MM.1S (cell line): ENCODE results near the gene ADAMTS13.

ENCODE experiments used
- EZH2 ChIP-seq: fragments of 300-600 bp; sonication (generic); optimal IDR thresholded peaks from 2 replicates; pipeline ENCODE3; 2017; ENCODE audit warnings: low read depth, mild to moderate bottlenecking, antibody characterized with exemption, low read length, mixed read lengths
- EZH2phosphoT487 ChIP-seq: fragments of 300-600 bp; sonication (generic); IDR thresholded peaks from 2 replicates; pipeline ENCODE4 v1.6.1; 2018; ENCODE audit warnings: antibody characterized with exemption, low read length
- TF ChIP-seq, protein P1 (sequence below): fragments of 300-600 bp; sonication (generic); IDR thresholded peaks from 2 replicates; pipeline ENCODE4 v1.5.1; 2016; ENCODE audit warnings: antibody characterized with exemption, low read length, mixed read lengths

DNA sequence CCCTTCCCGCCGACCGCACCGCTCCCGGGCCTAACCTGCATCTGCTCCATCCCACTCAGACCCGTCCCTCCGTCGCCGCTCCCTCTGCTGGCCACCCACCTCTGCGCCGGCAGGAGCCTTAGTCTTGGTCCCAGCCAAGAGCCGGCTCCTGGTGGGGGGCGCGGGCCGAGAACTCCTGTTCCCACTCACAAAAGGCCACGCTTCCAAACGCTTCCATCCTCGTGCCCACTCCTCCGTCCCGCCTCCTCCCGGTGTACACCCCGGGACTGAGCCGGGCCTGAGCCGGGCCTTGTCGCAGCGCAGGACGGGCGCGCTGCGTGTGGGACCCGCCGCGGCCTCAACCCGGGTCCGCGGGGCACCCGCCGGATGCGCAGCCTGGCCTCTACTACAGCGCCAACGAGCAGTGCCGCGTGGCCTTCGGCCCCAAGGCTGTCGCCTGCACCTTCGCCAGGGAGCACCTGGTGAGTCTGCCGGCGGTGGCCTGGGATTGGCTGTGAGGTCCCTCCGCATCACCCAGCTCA lies 7.5 kb downstream of the ADAMTS13 start:
- TF ChIP-seq, protein P1, sequence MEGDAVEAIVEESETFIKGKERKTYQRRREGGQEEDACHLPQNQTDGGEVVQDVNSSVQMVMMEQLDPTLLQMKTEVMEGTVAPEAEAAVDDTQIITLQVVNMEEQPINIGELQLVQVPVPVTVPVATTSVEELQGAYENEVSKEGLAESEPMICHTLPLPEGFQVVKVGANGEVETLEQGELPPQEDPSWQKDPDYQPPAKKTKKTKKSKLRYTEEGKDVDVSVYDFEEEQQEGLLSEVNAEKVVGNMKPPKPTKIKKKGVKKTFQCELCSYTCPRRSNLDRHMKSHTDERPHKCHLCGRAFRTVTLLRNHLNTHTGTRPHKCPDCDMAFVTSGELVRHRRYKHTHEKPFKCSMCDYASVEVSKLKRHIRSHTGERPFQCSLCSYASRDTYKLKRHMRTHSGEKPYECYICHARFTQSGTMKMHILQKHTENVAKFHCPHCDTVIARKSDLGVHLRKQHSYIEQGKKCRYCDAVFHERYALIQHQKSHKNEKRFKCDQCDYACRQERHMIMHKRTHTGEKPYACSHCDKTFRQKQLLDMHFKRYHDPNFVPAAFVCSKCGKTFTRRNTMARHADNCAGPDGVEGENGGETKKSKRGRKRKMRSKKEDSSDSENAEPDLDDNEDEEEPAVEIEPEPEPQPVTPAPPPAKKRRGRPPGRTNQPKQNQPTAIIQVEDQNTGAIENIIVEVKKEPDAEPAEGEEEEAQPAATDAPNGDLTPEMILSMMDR: no peak
- TF ChIP-seq EZH2phosphoT487 (no peak), EZH2 (no peak)
